SKM-1 treated with dmso at 0.1 percent for 144 hours (cell line): ENCODE data around the gene TBX2.
A peak's percentile ranks its signal among the peaks of the same experiment; 100 is the strongest.
"Not testable (repeated sequence)": the region's sequence is repeated elsewhere in the genome, so short reads cannot be mapped to it uniquely, and the experiment has no call there.

Experiments
- DNase-seq: peaks from one replicate; lab custom pipeline; 2025; ENCODE audit not compliant: unreplicated experiment; lab: John Stamatoyannopoulos, UW

TBX2 gene

DNA sequence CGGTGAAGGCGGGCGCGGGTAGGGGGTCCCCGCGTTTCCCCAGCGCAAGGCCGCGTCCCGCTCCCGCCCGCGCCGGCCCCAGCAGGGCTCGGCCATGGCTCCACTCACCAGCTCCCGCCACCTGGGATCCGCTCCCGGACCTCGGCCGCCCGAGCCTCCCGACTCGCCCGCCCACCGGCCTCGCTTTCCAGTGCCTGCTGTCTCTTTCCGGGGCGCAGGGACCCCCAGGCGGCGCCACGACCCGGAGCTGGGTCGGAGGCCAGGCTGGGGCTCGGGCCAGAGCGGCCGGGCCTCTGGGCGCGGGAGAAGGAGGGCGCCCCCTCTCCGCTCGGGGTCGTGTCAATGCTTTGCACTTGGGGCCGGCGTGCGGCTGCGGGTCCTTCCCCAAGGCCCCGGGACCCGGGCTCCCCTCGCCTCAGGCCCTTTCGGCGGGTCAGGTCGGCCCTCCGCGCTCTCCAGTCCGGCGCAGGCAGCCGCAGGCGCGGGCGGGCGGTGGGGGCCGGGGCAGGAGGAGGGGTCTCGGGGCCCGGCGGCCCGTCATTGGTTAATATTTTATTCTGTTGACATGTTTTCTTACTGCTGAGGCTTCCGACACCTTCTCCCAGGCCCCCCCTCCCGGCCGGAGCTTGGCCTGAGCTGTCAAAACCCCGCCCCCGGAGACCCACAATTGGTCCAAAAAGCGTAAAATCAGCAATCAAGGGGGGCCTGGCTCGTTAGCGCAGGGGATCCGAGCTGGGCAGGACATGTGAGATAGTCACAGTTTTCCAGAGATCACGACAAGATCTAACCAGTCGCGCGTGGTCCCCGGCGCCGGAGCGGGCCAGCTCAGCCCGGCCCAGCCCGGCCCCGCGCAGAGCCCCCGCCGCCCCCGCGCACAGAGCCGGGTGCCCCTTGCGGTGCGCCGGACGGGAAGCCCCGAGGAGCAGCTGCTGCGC, at the start of gene TBX2:
Gene TBX2, plus strand, starts transcription at position 713 of the 935 bp plus-strand sequence. CDS start 334 bp downstream, outside the sequence.
- DNase-seq = peak; percentile 58

DNA sequence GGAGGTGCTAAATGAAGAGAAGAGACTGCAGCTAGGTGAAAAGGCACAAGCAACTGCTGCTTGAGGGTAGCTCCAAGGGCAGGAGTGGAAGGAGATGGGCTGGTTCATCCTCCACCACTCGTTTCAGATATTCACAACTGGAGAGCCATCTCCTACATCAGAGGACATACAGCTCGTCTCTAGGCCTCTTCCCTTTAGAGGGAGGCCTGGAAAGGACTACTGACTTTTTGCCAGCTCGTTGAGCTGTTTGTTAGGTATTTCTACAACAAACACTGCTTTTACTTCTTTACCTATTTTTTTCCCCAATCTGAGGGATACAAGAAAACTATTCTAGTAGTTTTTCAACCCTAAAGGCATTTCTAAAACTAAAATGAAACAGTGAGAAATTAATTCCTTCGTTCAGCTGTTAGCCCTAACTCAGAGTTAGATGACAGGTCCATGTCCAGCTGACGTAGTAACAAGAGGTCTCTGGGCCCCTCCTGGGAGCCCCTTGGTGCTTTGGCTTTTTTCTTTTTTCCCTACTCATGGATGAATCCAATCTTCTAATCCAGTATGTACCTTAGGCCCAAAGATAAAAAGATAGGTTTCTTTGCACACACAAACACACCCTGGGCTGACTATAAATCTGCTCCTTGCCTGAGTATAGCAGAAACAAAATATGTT, 47.8 kb upstream of the TBX2 start:
- no peak for DNase-seq

DNA sequence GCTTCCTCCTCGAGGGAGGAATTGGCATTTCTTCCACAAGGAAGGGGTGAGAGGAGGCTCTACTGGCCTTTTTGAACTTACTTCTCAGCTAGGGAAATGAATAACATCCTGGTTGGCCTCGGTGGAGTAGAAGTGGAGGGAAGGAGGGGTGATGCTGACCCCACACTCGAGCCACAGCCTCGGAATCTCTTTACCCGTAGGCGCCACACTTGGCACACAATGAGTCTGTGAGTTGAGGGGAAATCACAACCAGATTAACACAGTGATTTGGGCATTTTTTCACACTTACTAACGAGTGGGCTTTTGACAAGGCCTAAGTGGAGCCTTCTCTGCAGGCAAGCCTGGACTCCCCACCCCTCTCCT, 47.3 kb upstream of the TBX2 start:
- no peak for DNase-seq

DNA sequence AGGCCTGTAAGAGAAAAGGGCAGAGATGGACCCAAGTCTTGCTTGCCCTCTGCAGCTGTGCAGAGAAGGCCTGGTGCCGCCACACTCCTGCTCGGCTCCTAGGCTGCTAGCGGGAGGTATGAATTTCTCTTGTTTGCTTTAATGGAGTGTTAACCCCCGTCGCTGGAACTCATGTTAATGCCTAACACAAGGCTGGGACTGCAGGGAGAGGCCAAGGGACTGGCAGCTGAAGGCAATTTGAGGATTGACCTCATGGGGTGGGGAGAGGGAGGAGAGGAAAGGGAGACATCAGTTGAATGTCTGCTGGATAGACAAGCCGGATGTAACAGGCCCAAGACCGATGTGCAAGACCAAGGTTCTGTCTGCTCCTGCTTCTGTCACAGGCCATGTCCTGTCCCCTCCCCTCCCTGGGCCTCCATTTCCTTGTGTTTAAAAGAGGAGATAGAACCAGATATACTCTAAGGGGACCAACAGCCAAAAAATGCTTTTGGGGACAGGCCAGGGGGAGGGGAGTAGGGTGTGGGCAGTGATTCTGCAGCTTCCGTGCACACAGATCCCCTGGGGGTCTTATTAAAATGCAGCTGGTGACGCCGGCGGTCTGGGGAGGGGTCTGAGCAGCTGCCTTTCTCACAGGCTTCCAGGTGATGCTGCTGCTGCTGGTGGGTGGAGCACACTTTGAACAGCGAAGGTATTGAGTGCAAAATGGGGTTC, 46.7 kb upstream of the TBX2 start:
- DNase-seq = no peak

DNA sequence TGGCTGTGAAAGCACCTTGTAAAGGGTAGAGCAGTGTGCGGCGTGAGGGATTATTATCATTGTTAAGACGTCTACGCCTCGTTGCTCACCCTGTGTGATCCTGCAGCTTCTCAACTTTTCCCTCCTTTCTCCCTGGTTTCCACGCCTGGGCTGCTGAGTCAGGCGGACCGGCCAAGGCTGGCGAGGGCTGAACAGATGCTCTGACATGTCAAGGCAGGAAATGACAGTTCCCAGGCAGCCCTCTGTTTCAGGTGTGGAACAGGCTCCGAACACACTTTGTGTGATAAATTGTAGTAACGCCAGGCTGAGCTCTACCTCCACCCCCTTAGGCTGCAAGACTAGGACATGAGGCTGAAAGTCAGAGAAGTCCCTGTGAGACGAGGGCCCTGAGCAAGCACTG, 46.0 kb upstream of the TBX2 start:
- DNase-seq = no peak

DNA sequence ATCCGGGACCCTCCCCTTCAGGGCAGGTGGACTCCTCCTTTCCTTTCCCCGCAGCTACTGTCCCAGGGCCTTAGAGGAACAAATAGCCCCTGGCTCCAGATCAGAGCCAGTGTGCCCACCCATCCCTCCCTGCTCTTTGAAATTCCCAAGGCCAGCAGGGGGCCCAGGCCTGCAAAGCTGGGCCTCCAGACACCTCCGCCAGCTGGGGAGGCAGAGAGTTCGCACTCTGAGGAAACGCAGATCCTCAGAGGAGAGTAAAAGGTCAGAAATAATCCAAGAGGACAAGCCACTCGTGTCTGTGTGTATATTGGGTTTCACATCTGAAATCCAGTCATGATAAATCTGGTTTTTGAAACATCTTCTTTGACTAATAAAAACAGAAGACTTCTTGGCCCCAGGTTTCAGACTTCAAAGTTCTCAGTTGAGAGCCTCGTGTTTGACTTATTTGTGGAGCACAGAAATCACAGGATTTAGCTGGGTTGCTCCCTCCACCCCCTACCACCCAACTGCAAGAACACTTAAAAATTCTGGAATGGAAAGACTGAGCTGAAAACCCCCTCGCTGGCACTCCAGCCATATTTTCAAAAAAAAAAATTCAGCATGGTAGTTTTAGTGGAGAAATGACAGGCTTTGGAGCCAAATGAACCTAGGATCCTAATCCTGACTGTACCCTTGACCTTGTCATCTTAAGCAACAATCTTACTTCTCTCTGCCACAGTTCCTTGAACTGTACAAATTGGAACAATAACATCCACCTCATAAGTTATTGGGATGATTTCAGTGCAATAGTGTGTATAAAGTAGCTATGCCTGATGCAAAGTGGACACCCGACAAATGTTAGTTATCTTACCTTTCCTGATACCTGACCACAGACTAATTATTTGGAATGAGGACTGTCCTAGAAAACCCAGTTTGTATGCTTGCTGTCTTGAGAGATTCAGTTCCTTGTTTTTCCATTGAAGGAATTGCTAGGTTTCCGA, 44.5 kb upstream of the TBX2 start:
- no peak for DNase-seq

DNA sequence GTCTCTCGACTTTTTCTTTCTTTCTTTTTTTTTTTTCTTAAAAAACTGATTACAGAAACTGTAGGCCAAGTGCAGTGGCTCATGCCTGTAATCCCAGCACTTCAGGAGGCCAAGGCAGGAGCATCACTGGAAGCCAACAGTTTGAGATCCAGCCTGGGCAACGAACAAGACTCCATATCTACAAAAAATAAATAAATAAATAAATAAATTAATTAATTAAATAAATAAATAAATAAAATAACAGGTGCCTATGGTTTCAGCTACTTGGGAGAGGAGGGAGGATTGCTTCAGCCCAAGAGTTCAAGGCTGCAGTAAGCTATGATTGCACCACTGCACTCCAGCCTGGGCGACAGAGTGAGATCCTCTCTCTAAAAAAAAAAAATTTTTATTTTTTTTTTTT, 42.6 kb upstream of the TBX2 start:
- not testable (repeated sequence) for DNase-seq

DNA sequence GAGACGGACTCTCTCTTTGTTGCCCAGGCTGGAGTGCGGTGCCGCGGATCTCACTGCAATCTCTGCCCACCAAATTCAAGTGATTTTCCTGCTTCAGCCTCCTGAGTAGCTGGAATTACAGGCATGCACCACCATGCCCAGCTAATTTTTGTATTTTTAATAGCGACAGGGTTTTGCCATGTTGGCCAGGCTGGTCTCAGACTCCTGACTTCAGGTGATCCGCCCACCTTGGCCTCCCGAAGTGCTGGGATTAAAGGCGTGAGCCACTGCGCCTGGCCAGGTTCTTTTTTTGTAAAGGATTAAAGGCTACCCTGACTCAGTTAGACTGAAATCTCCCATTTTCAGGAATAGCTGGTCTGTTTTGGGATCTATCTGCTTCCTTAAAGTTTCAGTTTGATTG, 40.1 kb upstream of the TBX2 start:
- DNase-seq = not testable (repeated sequence)

DNA sequence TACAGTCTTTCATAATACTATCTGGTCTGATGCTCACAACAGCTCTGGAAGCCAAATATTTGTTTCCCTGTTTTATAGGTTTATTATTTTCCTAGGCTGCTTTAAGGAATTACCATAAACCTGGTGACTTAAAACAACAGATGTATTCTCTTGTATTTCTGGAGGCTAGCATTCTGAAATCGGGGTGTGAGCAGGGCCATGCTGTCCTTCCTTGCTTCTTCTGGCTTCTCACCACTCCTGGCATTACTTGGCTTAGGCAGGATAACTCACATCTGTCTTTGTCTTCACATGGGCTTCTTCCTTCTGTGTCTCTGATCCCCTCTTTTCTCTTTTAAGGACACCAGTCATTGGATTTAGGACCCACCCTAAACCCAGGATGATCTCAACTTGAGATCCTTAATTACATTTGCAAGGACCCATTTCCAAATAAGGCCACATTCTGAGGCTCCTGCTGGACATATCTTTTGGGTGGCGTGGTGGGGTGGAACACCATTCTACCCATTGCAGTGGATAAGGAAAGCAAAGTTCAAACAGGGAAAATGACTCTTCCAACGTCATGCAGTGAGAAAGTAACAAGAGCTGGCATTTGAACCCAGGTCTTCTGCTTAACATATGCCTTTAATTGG, 39.2 kb upstream of the TBX2 start:
- no peak for DNase-seq

DNA sequence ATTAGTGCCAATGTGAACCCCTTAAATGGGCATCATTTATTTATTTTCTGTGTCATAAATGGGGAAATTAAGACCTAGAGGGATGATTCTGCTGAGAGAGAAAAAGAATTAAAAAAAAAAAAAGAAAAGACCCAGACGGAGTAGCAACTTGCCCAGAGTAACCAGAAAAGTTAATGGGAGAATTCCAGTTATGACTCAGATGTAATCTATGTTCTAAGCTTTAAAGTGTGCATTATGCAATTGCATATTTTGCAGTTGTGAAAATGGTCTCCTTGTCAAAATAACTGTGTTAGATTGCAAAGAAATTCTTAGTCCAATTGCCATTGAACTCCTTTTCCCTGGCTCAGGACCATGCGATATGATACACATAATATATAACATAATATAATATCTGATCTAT, 38.6 kb upstream of the TBX2 start:
- DNase-seq = no peak

DNA sequence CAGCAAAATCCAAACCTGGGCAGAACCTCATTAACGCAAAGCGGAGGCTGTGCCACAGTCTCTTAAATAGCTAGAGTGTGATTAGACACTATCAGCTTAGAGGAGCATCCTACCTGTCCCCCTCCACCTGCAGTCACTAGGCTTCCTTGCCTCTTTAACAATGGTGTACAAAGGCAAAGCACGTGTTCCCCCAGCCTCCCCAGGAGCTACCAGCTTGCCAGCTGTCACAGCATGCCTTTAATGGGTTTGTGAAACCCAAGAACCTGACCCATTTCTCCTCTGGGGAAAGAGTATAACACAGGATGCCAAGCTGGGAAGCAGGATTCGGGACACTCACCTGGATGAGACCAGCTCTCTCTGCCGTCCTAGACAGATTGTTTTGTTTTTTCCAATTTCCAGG, 37.2 kb upstream of the TBX2 start:
- no peak for DNase-seq

DNA sequence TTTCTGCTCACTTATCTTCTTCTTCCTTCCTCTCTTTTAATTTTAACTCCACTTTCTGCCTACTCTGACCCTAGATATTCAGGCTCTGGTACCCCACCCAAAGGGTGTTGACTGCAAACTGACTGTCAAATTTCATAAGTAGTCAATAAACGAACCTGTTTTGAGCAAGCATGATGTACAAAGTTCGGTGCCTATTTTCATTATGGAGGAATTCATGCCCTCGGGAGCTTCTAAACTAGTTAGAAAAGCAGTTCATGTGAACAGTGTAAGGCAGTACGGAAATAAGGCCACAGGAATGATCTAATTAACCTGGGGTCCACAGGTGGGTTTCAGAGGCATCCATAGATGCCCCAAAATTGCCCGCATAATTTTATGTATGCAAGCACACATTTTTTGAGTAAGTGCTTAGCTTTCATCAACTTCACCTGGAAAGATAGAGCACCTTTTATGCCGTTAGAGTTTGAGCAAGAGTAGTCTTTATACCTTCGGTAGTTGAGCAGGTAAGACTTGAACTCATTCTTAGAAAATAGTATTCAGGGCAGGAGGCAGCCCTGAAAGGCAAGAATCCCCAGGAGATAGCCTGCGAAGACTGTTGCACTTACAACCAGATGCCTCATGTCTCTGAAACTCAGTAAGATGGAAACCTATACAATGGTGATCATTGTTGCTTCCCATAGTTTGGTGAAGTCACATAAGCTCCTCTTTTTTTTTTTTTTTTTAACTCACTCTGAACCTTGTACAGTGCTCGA, 36.6 kb upstream of the TBX2 start:
- no peak for DNase-seq

DNA sequence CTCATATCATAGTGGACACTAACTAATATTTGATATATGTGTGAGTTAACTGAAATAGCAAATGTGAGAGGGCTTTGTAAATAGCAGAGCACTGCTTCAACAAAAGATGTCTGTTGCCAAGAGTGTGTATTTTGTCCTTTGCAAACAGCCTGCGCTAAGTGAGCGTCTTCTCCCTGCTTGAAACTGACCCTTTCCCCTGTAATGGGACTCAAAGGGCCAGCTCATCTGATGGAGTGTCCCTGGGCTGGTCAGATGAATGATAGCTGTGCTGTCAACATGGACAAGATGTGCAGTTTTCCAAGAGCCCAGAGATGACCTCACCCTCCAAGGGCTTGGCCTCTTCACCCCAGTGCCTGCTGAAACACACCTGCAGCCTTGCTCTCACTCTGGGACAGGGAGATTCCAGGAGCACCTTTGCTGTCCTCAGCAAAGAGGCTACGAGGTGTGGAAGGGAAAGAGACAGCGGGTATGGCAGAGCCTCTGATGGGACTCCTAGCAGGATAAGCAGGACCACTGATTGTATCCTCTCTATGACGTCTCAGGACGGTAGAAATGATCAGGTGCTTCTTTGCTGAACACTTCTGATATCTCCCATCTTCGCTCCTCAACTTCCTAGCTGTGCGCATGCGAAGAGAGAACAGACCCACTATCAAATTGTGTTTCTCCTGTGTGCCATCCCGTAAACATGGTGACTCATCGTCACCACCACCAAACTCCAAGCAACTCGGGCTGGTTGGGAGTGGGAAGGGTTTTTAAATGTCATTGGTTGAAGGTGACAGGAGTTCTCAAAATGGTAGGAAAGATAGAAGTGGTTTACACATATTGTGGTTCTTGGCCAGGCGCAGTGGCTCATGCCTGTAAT, 35.8 kb upstream of the TBX2 start:
- no peak for DNase-seq

DNA sequence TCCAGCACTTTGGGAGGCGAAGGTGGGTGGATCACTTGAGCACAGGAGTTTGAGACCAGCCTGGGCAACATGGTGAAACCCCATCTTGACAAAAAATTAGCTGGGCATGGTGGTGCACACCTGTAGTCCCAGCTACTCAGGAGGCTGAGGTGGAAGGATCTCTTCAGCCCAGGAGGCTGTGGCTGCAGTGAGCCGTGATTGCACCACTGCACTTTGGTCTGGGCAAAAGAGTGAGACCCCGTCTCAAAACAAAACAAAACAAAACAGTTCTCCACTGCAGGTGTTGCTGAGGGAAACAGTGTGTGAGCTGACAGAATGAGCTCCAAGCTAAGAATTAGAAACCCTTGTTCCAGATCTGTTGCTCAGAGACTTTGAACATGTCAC, 35.2 kb upstream of the TBX2 start:
- DNase-seq = no peak

DNA sequence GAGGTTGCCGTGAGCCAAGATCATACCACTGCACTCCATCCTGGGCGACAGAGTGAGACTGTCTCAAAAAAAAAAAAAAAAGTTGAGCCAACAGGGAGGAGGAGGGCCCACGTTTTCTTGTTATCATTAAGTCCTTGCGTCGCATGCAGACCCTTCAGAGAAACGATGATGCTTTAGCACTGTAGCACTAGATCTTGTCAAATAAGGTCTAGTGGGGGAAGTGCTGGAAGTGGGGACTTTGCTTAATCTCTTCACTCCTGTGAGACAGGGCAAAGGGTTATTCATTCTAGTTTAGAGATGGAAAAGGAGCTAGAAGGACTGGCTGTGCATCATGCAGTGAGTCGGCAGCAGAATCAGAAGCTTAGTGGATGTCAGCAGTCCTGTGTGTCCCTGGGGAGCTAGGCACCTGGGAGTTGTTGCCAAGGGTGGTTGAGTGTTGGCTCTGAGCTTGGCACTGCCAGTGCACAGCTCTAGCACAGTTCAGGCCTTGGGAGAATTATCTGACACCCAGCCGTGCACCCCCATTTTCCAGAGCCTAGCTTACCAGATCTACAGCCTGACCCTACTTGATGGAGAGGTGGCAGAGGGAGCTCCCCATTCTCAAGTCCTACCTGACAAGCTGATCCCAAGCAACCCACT, 33.4 kb upstream of the TBX2 start:
- DNase-seq = no peak

DNA sequence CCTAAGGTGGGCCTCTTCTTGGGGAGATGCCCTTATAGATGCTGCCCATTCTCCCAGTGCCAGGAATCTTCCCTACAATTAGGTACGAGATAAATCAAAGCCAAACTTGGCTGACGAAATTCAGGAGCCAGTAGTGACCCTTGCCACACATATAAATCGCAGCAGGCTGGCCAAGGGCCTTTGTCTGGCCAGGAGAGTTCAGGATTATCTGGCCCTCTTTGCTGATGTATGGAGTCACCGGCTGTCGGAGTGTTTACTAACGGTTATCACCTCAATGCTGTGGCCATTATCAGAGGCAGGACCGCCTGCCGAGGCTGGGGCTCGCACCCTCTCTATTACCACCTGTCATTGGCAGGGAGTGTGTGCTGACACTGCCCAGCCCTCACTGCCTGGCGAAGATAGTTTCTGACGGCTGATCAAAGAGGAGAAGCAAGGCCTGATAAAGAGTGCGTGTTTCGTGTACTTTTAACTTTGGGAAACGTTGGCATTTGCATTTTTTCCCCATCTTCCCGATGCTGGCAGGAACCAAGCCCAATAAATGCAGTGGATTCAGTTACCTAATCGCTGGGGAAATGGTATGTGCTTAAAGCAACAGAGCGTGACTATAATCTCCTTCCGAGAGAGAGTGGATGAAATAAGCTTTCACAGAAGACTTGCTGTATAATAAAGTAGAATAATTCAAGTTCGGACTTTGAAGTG, 32.8 kb upstream of the TBX2 start:
- DNase-seq = no peak

DNA sequence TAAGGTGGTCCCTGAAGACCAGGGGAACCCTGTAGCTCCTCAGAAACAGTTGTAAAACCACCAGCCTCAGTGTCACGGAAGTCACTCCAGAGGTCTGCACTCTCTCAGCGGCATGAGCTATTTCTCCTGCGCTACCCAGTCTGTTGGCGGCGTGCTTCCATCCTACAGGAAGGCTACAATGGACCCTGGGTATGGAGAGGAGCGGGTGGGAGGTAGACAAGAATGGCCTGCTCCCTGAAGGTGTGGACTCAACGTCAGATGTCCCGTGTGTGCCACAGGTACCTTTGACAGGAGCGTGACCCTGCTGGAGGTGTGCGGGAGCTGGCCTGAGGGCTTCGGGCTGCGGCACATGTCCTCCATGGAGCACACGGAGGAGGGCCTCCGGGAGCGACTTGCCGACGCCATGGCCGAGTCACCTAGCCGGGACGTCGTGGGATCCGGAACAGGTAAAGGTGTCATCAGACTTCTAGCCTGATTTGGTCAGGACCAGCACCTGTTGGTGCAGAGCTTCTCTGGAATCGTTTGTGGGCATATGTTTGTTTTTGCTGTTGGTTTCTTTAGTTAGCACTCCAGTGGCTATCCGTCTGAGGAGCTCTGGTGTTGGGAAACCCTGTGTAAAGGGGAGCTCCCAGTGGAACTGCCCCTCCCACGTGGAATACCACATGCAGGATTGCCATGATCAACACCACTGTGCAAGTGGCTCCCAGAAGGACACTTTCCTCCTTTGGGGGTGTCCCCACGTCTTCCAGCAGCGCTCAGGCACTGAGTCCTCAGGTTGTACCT, 31.4 kb upstream of the TBX2 start:
- DNase-seq = no peak
